ENCODE results near the gene GPS1.
"Not testable (repeated sequence)": the region's sequence is repeated elsewhere in the genome, so short reads cannot be mapped to it uniquely, and the experiment has no call there.

GPS1 gene

DNA sequence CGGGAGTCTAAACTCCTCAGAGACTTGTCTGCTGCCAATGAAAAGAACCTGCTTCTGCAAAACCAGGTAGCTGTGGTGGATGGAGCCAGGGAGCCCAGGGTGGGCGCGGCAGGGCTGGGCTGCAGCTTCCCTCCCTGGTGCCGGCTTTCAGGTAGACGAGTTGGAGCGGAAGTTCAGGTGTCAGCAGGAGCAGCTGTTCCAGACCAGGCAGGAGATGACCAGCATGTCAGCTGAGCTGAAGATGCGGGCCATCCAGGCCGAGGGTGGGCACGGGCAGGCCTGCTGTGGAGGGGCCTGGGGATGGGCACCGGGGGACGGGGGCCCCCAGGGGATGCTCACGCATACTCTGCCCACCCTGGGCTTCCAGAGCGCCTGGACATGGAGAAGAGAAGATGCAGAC is 23.5 kb upstream of the GPS1 start:
- no peak for DNase-seq (ENCODE audit: low read depth, low spot score)

GRCh38 chr17:82028966-82029365 is 22.7 kb upstream of the GPS1 start:
- no peak for DNase-seq (ENCODE audit: low read depth, low spot score)

DNA sequence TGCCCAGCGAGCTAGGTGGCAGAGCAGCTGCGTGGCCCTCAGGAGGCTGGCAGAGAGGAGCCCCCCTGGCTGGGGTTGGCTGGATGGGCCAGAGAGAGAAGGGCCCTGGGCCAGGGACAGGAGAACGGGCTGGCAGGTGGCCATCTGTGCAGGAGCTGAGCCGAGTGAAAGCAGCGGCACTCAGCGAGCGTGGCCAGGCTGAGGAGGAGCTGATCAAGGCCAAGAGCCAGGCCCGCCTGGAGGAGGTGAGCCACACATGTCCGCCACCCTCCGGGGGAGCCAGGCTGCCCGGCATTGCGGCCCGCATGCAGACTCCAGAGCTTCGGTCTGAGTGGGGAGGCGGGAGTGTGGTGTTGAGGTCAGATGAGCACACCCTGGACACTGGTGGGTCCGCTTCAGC is 22.3 kb upstream of the GPS1 start:
- no peak for DNase-seq (ENCODE audit: low read depth, low spot score)

DNA sequence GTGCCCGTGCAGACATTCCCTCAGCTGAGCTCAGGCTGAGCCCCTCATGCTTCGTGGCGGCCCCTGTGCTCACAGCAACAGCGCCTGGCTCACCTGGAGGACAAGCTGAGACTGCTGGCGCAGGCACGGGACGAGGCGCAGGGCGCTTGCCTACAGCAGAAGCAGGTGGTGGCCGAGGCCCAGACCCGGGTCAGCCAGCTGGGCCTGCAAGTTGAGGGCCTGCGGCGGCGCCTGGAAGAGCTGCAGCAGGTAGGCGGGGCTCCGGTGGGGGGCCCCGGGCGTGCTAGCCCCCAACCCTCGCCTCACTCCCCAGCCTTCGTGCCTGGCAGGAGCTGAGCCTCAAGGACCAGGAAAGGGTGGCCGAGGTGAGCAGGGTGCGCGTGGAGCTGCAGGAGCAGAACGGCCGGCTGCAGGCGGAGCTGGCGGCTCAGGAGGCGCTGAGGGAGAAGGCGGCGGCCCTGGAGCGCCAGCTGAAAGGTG is 21.7 kb upstream of the GPS1 start:
- DNase-seq (ENCODE audit: low read depth, low spot score) = no peak

DNA sequence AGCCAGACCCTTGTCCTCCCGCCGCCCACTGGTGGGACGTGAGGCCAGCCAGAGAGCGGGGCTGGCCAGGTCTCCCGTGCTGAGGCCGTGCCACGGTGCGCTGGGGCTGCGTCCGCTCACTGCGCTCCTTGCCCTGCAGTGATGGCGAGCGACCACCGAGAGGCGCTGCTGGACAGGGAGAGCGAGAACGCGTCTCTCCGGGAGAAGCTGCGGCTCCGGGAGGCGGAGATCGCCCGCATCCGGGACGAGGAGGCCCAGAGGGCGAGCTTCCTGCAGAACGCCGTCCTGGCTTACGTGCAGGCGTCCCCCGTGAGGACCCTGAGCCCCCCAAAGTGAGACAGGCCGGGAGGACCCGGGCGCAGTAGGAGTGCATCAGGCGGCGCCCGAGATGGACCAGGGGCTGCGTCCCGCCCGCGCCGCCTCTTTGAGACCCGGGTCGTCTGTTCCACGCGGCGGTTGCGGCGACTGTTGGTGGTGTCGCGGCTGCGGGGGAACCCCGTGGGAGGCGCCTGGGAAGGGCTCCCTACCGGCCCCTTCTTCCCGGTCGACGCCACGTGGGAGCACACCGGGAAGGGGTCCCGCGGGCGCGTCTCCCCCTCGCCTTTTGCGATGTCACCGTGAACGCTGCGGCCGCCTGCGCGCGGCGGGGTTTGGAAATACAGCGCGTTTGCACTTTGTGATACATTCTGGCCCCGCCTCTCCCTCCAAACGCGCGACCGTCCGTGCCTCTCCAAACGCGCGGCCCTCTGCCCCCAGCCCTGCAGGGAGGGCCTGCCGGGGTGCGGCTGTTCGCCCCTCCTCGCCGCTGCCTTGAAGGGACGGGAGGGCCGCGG is 21.0 kb upstream of the GPS1 start:
- DNase-seq (ENCODE audit: low read depth, low spot score) = peak; percentile 41

DNA sequence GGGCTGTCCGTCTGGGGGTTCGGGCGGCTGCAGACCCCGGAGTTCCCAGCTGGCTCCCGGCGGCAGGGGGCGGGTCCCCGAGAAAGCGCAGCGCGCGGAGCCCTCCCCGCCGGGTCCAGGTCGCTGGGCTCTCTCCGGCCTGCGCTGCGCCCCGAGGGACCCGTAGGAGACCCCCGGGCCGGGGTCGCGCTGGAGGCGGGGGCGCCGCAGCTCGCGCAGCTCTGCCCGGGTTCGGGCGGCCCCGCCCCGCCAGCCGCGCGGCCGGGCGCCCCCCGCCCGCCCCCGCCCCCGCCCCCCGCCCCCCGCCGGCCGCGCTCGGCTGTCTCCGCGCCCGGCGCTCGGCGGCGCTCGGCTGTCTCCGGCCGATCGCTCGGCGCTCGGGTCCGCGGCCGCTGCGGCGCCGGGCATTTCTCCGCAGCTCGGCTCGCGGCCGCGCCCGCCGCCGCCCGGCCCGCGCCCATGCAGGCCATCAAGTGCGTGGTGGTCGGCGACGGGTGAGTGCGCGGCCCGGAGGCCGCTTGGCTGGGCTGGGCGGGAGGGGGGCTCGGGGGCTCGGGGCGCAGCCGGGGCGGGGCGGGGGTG is 20.3 kb upstream of the GPS1 start, which contains the start of gene RAC3:
Gene RAC3 (plus strand): TSS at position 376 of the 582 bp plus-strand sequence. CDS start 84 bp downstream, at position 460.
- DNase-seq (ENCODE audit: low read depth, low spot score) = no peak

- no peak for DNase-seq (ENCODE audit: low read depth, low spot score)
These were observed 19.6 kb upstream of the GPS1 start for GRCh38 chr17:82031885-82032627.

DNA sequence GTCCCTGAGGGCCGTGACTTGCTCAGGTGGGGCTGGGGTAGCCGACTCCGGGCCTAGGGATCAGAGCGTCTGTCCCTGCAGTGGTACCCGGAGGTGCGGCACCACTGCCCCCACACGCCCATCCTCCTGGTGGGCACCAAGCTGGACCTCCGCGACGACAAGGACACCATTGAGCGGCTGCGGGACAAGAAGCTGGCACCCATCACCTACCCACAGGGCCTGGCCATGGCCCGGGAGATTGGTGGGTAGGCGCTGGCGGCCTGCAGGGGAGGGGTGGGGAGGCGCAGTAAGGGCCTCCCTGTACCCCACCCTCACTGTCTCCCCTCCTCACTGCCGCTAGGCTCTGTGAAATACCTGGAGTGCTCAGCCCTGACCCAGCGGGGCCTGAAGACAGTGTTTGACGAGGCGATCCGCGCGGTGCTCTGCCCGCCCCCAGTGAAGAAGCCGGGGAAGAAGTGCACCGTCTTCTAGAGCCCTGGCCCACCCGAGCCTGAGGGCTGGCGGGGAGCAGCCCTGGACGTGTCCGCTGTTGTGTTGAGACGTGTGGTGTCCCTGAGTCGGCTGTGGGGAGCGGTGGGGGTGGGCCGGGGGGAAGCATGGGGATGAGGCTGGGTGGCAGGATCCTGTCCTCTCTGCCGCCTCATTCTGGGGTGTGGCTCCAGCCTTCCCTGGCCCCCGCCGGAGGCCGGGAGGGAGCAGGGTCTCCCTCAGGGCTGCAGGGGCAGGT is 18.2 kb upstream of the GPS1 start:
- no peak for DNase-seq (ENCODE audit: low read depth, low spot score)

- no peak for DNase-seq (ENCODE audit: low read depth, low spot score)
These were observed 17.2 kb upstream of the GPS1 start for GRCh38 chr17:82034371-82035011.

DNA sequence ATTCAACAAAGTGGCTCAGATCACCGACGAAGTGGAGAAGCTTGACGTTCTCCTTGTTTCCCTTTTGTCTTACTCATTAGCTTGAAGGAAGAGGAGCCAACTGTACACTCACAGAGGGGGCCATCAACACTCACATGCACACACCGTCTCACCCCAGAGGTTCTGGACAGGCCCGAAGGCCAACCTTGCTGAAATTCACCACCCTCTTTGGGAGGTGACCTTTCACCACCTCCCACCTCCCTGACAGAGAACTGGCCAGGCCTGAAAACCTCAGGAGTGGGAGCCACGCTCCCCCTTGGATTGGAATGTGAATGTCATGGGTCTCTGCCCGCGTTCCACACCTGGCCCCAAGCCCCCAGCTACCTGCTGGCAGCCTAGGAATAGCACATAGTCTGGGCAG is 16.2 kb upstream of the GPS1 start:
- no peak for DNase-seq (ENCODE audit: low read depth, low spot score)

DNA sequence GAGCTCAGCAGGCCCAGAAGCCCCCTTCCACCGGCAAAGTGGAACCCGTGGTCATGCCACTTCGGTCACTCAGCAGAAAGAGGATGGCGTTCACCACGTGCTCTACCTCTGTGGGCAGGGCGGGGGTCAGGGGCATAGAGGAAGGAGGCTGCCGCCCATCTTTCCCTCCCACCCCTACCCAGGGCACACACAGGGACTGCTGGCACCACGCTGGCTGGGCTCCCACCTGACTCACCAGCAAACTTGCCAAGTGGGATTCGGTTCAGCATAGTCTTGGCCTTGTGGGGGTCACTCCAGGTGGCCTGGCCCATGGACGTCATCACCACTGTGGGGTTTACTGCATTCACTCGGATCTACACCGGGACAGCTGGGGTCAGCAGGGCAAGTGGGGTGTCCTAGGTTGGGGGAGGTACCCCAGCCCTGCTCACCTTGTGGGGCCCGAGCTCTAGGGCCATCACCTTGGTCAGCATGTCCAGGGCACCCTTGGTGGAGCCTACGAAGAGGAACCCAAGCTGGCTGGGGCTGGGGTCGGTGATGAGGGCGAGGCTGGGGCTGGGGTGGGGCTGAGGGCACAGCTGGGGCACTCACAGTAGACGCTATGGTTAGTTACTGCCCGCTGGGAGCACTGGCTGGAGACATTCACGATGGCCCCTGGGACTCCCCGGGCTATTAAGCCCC is 15.6 kb upstream of the GPS1 start:
- no peak for DNase-seq (ENCODE audit: low read depth, low spot score)

DNA sequence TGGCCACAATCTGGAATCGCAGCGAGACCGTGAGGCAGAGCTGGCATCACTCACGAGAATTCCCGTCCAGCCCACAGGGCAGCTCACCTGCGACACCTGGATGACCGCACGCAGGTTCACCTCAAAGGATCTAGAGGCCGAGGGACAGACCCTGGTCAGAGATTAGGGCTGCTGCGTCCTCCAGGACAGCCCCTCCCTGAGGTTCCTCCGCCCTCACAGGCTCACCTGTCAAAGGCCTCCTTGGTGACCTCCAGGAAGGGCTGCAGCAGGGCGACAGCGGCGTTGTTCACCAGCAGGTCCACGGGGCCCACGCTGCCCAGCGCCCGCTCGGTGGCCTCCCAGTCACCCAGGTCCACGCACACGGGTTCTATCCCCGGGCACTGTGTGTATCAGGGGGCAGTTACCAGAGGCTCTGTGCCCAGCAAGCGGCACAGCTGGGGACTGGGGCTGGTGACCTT is 15.0 kb upstream of the GPS1 start:
- no peak for DNase-seq (ENCODE audit: low read depth, low spot score)

DNA sequence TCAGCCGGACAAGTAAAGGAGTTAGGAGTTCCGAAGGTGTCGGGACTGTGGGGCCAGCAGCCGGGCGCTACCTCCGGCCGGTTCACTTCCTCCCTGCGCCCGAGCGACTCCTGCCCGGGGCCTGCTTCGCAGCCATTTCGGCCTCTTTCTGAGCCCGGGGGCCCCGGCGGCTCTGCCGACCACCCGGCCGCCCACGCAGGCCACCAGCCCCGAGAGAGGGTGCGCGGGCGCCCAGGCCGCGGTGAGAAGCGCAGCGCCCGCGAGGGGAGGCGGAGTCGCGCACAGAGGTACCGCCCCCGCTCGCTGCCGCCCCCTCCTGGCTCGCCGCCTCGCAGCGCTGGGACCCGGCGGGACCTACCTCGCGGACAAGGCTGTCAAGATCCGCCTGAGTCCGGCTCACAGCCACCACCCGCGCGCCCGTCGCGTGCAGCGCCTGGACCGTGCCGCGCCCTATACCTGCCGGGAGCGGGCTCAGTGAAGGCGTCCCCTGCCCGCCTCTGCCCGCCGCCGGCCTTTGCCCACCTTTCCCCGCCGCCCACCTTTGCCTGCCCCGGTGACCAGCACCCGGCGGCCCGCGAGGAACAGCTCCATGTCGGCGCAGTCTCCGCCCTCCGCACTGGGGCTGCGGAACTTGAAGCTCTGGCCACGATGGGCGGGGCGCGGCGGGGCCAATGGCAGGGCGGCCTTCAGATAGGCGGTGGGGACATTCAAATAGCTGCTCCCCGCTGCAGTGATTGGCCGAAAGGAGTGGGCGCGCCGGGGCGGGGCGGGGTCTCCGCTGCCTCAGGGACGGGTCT is 14.4 kb upstream of the GPS1 start, which contains the start of gene DCXR:
Gene DCXR (minus strand): TSS at position 606 of the 797 bp plus-strand sequence. CDS start 15 bp downstream, at position 591.
- peak; percentile 83 for DNase-seq (ENCODE audit: low read depth, low spot score)

- DNase-seq (ENCODE audit: low read depth, low spot score) = no peak
These were observed 13.9 kb upstream of the GPS1 start for GRCh38 chr17:82037889-82038195.

DNA sequence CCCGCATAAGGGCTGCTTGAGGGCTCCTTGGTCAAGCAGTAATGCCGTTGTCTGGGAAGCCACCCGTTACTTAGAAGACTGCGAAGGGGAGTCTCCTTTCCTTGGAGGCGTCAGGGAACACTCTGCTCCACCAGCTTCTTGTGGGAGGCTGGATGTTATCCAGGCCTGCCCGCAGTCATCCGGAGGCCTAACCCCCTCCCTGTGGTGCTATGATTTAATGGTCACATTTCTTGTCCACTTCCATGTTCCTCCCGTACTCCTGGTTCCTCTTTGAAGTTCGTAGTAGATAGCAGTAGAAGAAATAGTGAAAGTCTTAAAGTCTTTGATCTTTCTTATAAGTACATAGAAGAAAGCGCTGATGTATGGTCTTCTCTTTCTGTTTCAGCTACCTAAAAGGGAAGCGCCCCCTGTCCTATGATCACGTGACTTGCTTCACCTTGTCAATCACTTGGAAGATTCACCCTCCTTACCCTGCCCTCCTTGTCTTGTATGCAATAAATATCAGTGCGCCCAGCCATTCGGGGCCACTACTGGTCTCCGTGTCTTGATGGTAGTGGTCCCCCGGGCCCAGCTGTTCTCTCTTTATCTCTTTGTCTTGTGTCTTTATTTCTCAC is 12.8 kb upstream of the GPS1 start:
- not testable (repeated sequence) for DNase-seq (ENCODE audit: low read depth, low spot score)

GRCh38 chr17:82039695-82040299 is 11.9 kb upstream of the GPS1 start:
- DNase-seq (ENCODE audit: low read depth, low spot score) = no peak

DNA sequence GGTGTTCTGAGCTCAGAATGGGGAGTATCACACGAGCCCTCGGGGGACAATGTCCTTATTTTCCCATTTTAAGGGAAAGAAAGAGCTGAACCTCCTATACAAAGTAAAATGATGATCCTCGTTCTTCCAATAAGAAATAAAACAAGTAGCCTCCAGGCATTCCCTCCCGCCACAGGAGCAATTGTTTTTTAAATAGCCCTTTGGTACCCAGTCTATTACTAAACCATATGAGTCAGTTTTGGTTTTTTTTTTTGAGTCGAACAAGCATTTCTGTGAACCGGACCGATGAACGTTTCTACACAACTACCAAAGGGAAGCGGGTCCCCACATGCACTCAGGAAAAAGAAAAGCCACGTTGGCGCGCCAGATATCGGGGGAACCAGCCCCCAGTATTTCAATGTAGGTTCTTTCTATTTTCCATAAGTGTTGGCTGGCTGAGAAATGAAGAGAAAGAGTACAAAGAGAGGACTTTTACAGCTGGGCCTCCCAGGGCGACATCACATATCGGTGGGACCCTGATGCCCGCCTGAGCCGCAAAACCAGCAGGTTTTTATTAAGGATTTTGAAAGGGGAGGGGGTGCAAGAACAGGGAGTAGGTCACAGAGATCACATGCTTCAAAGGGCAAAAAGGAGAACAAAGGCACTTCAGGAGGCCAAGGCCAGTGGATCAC is 10.4 kb upstream of the GPS1 start:
- DNase-seq (ENCODE audit: low read depth, low spot score) = no peak

DNA sequence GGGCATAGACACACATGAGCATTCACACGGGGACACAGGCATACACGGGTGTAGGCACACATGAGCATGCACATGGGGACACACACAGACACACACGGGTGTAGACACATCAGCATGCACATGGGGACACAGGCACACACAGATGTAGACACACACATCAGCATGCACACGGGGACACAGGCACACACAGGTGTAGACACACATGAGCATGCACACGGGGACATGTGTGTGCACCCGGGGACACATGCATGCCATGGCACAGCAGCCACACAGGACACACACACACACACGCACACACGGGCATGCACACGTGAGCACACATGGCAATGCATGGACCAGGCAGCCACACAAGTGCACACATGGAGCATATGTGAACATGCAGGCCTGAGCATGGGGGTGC is 9.0 kb upstream of the GPS1 start:
- no peak for DNase-seq (ENCODE audit: low read depth, low spot score)
